Measurements from ENCODE around the gene ODAD2.

ODAD2 gene

GRCh38 chr10:27838901-27839300 is 160.0 kb downstream of the ODAD2 start:
- DNase-seq (ENCODE audit: low spot score) = no peak

GRCh38 chr10:27838361-27838760 is 160.5 kb downstream of the ODAD2 start:
- peak; percentile 47 for DNase-seq (ENCODE audit: low spot score)

- no peak for DNase-seq (ENCODE audit: low spot score)
Observed at GRCh38 chr10:27834476-27834875, 164.4 kb downstream of the ODAD2 start.

GRCh38 chr10:27833792-27834191 is 165.1 kb downstream of the ODAD2 start:
- no peak for DNase-seq (ENCODE audit: low spot score)

- DNase-seq (ENCODE audit: low spot score) = no peak
Observed at GRCh38 chr10:27832826-27833225, 166.1 kb downstream of the ODAD2 start.

- no peak for DNase-seq (ENCODE audit: low spot score)
Observed at GRCh38 chr10:27826369-27826768, 172.5 kb downstream of the ODAD2 start.

GRCh38 chr10:27822301-27822700 is 176.6 kb downstream of the ODAD2 start:
- peak; percentile 43 for DNase-seq (ENCODE audit: low spot score)

- DNase-seq (ENCODE audit: low spot score) = no peak
Observed at GRCh38 chr10:27820637-27821036, 178.2 kb downstream of the ODAD2 start.

GRCh38 chr10:27819781-27820531 is 178.9 kb downstream of the ODAD2 start:
- peak; percentile 67 for DNase-seq (ENCODE audit: low spot score)

GRCh38 chr10:27816320-27816719 is 182.6 kb downstream of the ODAD2 start:
- no peak for DNase-seq (ENCODE audit: low spot score)

- no peak for DNase-seq (ENCODE audit: low spot score)
Observed at GRCh38 chr10:27815846-27816245, 183.0 kb downstream of the ODAD2 start.

GRCh38 chr10:27815261-27815660 is 183.6 kb downstream of the ODAD2 start:
- DNase-seq (ENCODE audit: low spot score) = peak; percentile 52

GRCh38 chr10:27805180-27805579 is 193.7 kb downstream of the ODAD2 start:
- DNase-seq (ENCODE audit: low spot score) = no peak

GRCh38 chr10:27804136-27804535 is 194.7 kb downstream of the ODAD2 start:
- DNase-seq (ENCODE audit: low spot score) = no peak

- DNase-seq (ENCODE audit: low spot score) = no peak
Observed at GRCh38 chr10:27801171-27801785, 197.6 kb downstream of the ODAD2 start.

GRCh38 chr10:27799046-27799445 is 199.8 kb downstream of the ODAD2 start:
- no peak for DNase-seq (ENCODE audit: low spot score)

- DNase-seq (ENCODE audit: low spot score) = no peak
Observed at GRCh38 chr10:27794157-27794556, 204.7 kb downstream of the ODAD2 start.

GRCh38 chr10:27792216-27792615 is 206.7 kb downstream of the ODAD2 start:
- no peak for DNase-seq (ENCODE audit: low spot score)

GRCh38 chr10:27784272-27784671 is 214.6 kb downstream of the ODAD2 start:
- DNase-seq (ENCODE audit: low spot score) = no peak

GRCh38 chr10:27783660-27784059 is 215.2 kb downstream of the ODAD2 start:
- peak; percentile 52 for DNase-seq (ENCODE audit: low spot score)

GRCh38 chr10:27779462-27780015 is 219.3 kb downstream of the ODAD2 start:
- DNase-seq (ENCODE audit: low spot score) = peak; percentile 34

- DNase-seq (ENCODE audit: low spot score) = no peak
Observed at GRCh38 chr10:27774831-27775230, 224.0 kb downstream of the ODAD2 start.

- no peak for DNase-seq (ENCODE audit: low spot score)
Observed at GRCh38 chr10:27771231-27771630, 227.6 kb downstream of the ODAD2 start.

Data from GM03348 (cell line).